Hepatocyte (in vitro differentiated cells): ENCODE results near the gene MESD. TPM values are rescaled to one million over a fixed set of nuclear protein-coding genes. Genes with fewer than 3 reads are reported as not detected.

Source experiments
- DNase-seq: peaks from one replicate; pipeline ENCODE4 v3.0.0-alpha.2; 2016; ENCODE audit warnings: low spot score
- H2AFZ ChIP-seq: fragments of 200-600 bp; sonication (generic); 2 replicates; pipeline ENCODE4 v1.6.0; 2016; ENCODE audit warnings: antibody characterized with exemption, mild to moderate bottlenecking
- H3K27ac ChIP-seq: fragments of 200-600 bp; sonication (generic); 2 replicates; pipeline ENCODE4 v1.5.1; 2016; ENCODE audit warnings: mild to moderate bottlenecking
- H3K27me3 ChIP-seq: fragments of 200-600 bp; sonication (generic); 2 replicates; pipeline ENCODE4 v1.6.1; 2016
- H3K36me3 ChIP-seq: fragments of 200-600 bp; sonication (generic); replicated peaks from 2 replicates; pipeline ENCODE4 v1.5.1; 2016; ENCODE audit warnings: low read depth; ENCODE audit not compliant: insufficient read depth
- H3K4me1 ChIP-seq: fragments of 200-600 bp; sonication (generic); 2 replicates; pipeline ENCODE4 v1.5.1; 2016; ENCODE audit warnings: mild to moderate bottlenecking, moderate library complexity; ENCODE audit not compliant: insufficient read depth
- H3K4me2 ChIP-seq: fragments of 200-600 bp; sonication (generic); 2 replicates; pipeline ENCODE4 v1.6.0; 2016
- H3K4me3 ChIP-seq: fragments of 200-600 bp; sonication (generic); 2 replicates; pipeline ENCODE4 v1.5.1; 2016; ENCODE audit warnings: mild to moderate bottlenecking
- H3K79me2 ChIP-seq: fragments of 200-600 bp; sonication (generic); 2 replicates; pipeline ENCODE4 v1.6.0; 2017; ENCODE audit warnings: mild to moderate bottlenecking
- H3K9me2 ChIP-seq: fragments of 200-600 bp; sonication (generic); replicated peaks from 2 replicates; pipeline ENCODE4 v1.6.0; 2017; ENCODE audit warnings: mild to moderate bottlenecking; ENCODE audit not compliant: insufficient read depth
- H3K9me3 ChIP-seq: fragments of 200-600 bp; sonication (generic); 2 replicates; pipeline ENCODE4 v1.5.1; 2016; ENCODE audit warnings: low read depth, mild to moderate bottlenecking
- H4K20me1 ChIP-seq: fragments of 200-600 bp; sonication (generic); 2 replicates; pipeline ENCODE4 v1.6.0; 2016; ENCODE audit warnings: mild to moderate bottlenecking; ENCODE audit not compliant: insufficient read depth, poor library complexity, severe bottlenecking
- CTCF ChIP-seq: fragments of 200-600 bp; sonication (generic); IDR thresholded peaks from 2 replicates; pipeline ENCODE4 v1.5.1; 2016; ENCODE audit warnings: antibody characterized with exemption, mild to moderate bottlenecking; ENCODE audit not compliant: poor library complexity
- EZH2 ChIP-seq: fragments of 200-600 bp; sonication (generic); IDR thresholded peaks from 2 replicates; pipeline ENCODE4 v1.6.1; 2016; ENCODE audit warnings: antibody characterized with exemption, mild to moderate bottlenecking, borderline replicate concordance
- EZH2phosphoT487 ChIP-seq: fragments of 200-600 bp; sonication (generic); IDR thresholded peaks from one replicate; pipeline ENCODE4 v1.6.1; 2018; ENCODE audit warnings: antibody characterized with exemption, mild to moderate bottlenecking, low read depth, moderate library complexity; ENCODE audit not compliant: unreplicated experiment, severe bottlenecking
- WGBS: methylation state at CpG from one replicate; pipeline ENCODE4 v1.1.6; 2016; ENCODE audit warnings: low lambda C conversion rate; ENCODE audit errors: missing lambda C conversion rate; 5-methylcytosine and 5-hydroxymethylcytosine counted together
- polyA plus RNA-seq: library from polyadenylated mRNA; unstranded; fragments of >200 nt; fragmentation: Nextera tagmentation; extraction: Ambion mirVana; gene quantifications from 2 replicates; pipeline ENCODE4 v1.2.1, GENCODE V29; 2016
- total RNA-seq: library from RNA; depleted of rRNA; stranded (reverse); fragments of >200 nt; gene quantifications from 2 replicates; pipeline ENCODE4 v1.2.3, GENCODE V29; 2014

The MESD gene
- total and polyA plus RNA-seq, 2 experiments from 2014 or later = 27.1 to 52.2 TPM

- DNase-seq = no peak
- H3K4me1 ChIP-seq = no peaks in the 10 kb centered on the region
- TF ChIP-seq EZH2phosphoT487 (no peak), EZH2 (no peak), CTCF (no peak)
- H2AFZ ChIP-seq = no peak overlapping the region
- H3K9me2 ChIP-seq = no peaks in the 10 kb centered on the region
- H3K36me3 ChIP-seq = no peaks in the 10 kb centered on the region
- H3K9me3 ChIP-seq = no peaks in the 10 kb centered on the region
- no peak overlapping the region for H3K4me3 ChIP-seq
- H3K27me3 ChIP-seq = no peaks in the 10 kb centered on the region
- no peaks in the 10 kb centered on the region for H4K20me1 ChIP-seq
- no peak overlapping the region for H3K27ac ChIP-seq
- no peak overlapping the region for H3K4me2 ChIP-seq
- H3K79me2 ChIP-seq = no peaks in the 10 kb centered on the region
- 94% methylated on average over 4 of the region's 4 CpGs for WGBS
These were observed 41.6 kb upstream of the MESD start for GRCh38 chr15:81031203-81031602.

DNA sequence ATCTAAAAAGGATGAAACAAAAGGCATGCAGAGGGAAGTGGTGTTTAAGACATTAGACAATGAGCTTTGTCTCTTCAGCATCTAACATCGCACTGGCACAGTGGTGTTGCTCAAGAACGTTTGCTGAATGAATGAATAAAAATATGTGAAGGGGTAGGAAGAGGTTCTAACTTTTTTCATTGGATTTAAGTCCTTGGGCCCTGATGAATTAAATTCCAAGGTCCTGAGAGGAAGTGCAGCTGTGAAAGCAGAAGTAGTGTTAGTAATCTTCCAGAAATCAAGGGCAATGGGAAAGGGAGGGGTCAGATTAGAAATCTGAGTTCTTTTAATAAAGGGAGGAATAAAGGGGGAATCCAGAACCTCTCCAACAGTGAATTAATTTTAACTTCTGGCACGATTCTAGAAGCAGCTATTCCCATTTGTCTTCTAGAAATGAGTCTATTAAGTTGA, 40.7 kb upstream of the MESD start:
- Histone ChIP-seq H3K36me3 (no peaks in the 10 kb centered on the region), H3K79me2 (no peaks in the 10 kb centered on the region), H3K4me3 (no peak overlapping the region), H3K4me2 (no peak overlapping the region), H3K9me2 (no peaks in the 10 kb centered on the region), H4K20me1 (no peaks in the 10 kb centered on the region), H3K4me1 (no peaks in the 10 kb centered on the region), H3K27ac (no peak overlapping the region), H3K9me3 (no peaks in the 10 kb centered on the region), H2AFZ (no peak overlapping the region), H3K27me3 (no peaks in the 10 kb centered on the region)
- TF ChIP-seq CTCF = no peak
- DNase-seq = no peak
- WGBS = 97% methylated on average over 3 of the region's 3 CpGs

- no peaks in the 10 kb centered on the region for H4K20me1 ChIP-seq
- no peak overlapping the region for H3K27ac ChIP-seq
- no peaks in the 10 kb centered on the region for H3K9me3 ChIP-seq
- no peaks in the 10 kb centered on the region for H3K27me3 ChIP-seq
- H3K4me3 ChIP-seq = no peak overlapping the region
- no peaks in the 10 kb centered on the region for H3K36me3 ChIP-seq
- H3K4me1 ChIP-seq = peaks cover 5% of the 10 kb centered on the region
- H3K79me2 ChIP-seq = no peaks in the 10 kb centered on the region
- TF ChIP-seq CTCF = no peak
- TF ChIP-seq EZH2phosphoT487 = no peak
- TF ChIP-seq EZH2 = no peak
- no peak overlapping the region for H3K4me2 ChIP-seq
- no peak for DNase-seq
- 81% methylated on average over 3 of the region's 3 CpGs for WGBS
- no peak overlapping the region for H2AFZ ChIP-seq
- H3K9me2 ChIP-seq = no peaks in the 10 kb centered on the region
These were observed 40.0 kb upstream of the MESD start for GRCh38 chr15:81029414-81030300.
